SK-N-SH treated with all-trans-retinoic acid at 6 μM for 48 hours (cell line): ENCODE measurements around the gene CEP350.

ENCODE experiments used
- ATAC-seq: fragments of 200-7000 bp; cut with Tn5 transposase; 3 replicates; pipeline ENCODE4 v1.9.1; 2020; ENCODE audit warnings: mild to moderate bottlenecking, moderate library complexity
- ARNTL ChIP-seq: fragments of 450-650 bp; formaldehyde crosslinking; IDR thresholded peaks from 2 replicates; pipeline ENCODE4 v1.5.0; 2020; ENCODE audit warnings: low read depth, mild to moderate bottlenecking, moderate library complexity, borderline replicate concordance
- CSDC2 ChIP-seq: fragments of 250-450 bp; sonication (Bioruptor Pico); IDR thresholded peaks from 2 replicates; pipeline ENCODE4 v1.5.0; 2020; ENCODE audit warnings: mild to moderate bottlenecking, moderate library complexity
- ESRRG ChIP-seq: fragments of 250-450 bp; sonication (Bioruptor Pico); IDR thresholded peaks from 2 replicates; pipeline ENCODE4 v1.6.1; 2021; ENCODE audit warnings: mild to moderate bottlenecking
- GLIS3 ChIP-seq: fragments of 250-450 bp; sonication (Bioruptor Pico); IDR thresholded peaks from 2 replicates; pipeline ENCODE4 v1.5.0; 2020; ENCODE audit warnings: mild to moderate bottlenecking, moderate library complexity
- ISL1 ChIP-seq: fragments of 250-450 bp; sonication (Bioruptor Pico); IDR thresholded peaks from 2 replicates; pipeline ENCODE4 v2.1.2; 2022; ENCODE audit warnings: mild to moderate bottlenecking, moderate library complexity
- PPARA ChIP-seq: fragments of 250-450 bp; sonication (Bioruptor Pico); IDR thresholded peaks from 2 replicates; pipeline ENCODE4 v1.5.0; 2020; ENCODE audit warnings: mild to moderate bottlenecking, borderline replicate concordance
- SNAI2 ChIP-seq: fragments of 250-450 bp; sonication (Bioruptor Pico); IDR thresholded peaks from 2 replicates; pipeline ENCODE4 v1.5.0; 2020; ENCODE audit warnings: mild to moderate bottlenecking, moderate library complexity
- TCF4 ChIP-seq: fragments of 250-450 bp; sonication (Bioruptor Pico); IDR thresholded peaks from 2 replicates; pipeline ENCODE4 v1.8.0; 2021; ENCODE audit warnings: mild to moderate bottlenecking, moderate library complexity, borderline replicate concordance
- TOX ChIP-seq: fragments of 250-450 bp; sonication (Bioruptor Pico); IDR thresholded peaks from 2 replicates; pipeline ENCODE4 v1.8.0; 2021; ENCODE audit warnings: mild to moderate bottlenecking, moderate library complexity, borderline replicate concordance
- ZC3H10 ChIP-seq: fragments of 250-450 bp; sonication (Bioruptor Pico); IDR thresholded peaks from 2 replicates; pipeline ENCODE4 v1.5.1; 2021; ENCODE audit warnings: mild to moderate bottlenecking, moderate library complexity
- ZFP3 ChIP-seq: fragments of 250-450 bp; sonication (Bioruptor Pico); IDR thresholded peaks from 2 replicates; pipeline ENCODE4 v1.5.0; 2020; ENCODE audit warnings: mild to moderate bottlenecking, moderate library complexity
- ZFP30 ChIP-seq: fragments of 450-650 bp; formaldehyde crosslinking; IDR thresholded peaks from 2 replicates; pipeline ENCODE4 v1.5.0; 2022; ENCODE audit warnings: mild to moderate bottlenecking, moderate library complexity
- ZNF565 ChIP-seq: fragments of 450-650 bp; formaldehyde crosslinking; conservative IDR thresholded peaks from 2 replicates; pipeline ENCODE4 v1.5.0; 2020; ENCODE audit warnings: low read depth, mild to moderate bottlenecking, moderate library complexity
- ZNF70 ChIP-seq: fragments of 450-650 bp; formaldehyde crosslinking; IDR thresholded peaks from 2 replicates; pipeline ENCODE4 v1.5.0; 2020; ENCODE audit warnings: mild to moderate bottlenecking, moderate library complexity
- ZNF8 ChIP-seq: fragments of 450-650 bp; formaldehyde crosslinking; IDR thresholded peaks from 2 replicates; pipeline ENCODE4 v1.5.0; 2020; ENCODE audit warnings: mild to moderate bottlenecking, moderate library complexity
- TF ChIP-seq, protein P1 (sequence below): fragments of 250-450 bp; sonication (Bioruptor Pico); IDR thresholded peaks from 2 replicates; pipeline ENCODE4 v1.8.0; 2021; ENCODE audit warnings: low read depth, mild to moderate bottlenecking, moderate library complexity, borderline replicate concordance
- TF ChIP-seq, protein P2 (sequence below): fragments of 250-450 bp; sonication (Bioruptor Pico); IDR thresholded peaks from 2 replicates; pipeline ENCODE4 v1.5.0; 2020; ENCODE audit warnings: mild to moderate bottlenecking, moderate library complexity
- TF ChIP-seq, protein P3 (sequence below): fragments of 250-450 bp; sonication (Bioruptor Pico); IDR thresholded peaks from 2 replicates; pipeline ENCODE4 v1.5.1; 2021; ENCODE audit warnings: mild to moderate bottlenecking, moderate library complexity
- TF ChIP-seq, protein P4 (sequence below): fragments of 250-450 bp; sonication (Bioruptor Pico); IDR thresholded peaks from 2 replicates; pipeline ENCODE4 v1.5.1; 2020; ENCODE audit warnings: low read depth, mild to moderate bottlenecking, moderate library complexity

Gene CEP350

DNA sequence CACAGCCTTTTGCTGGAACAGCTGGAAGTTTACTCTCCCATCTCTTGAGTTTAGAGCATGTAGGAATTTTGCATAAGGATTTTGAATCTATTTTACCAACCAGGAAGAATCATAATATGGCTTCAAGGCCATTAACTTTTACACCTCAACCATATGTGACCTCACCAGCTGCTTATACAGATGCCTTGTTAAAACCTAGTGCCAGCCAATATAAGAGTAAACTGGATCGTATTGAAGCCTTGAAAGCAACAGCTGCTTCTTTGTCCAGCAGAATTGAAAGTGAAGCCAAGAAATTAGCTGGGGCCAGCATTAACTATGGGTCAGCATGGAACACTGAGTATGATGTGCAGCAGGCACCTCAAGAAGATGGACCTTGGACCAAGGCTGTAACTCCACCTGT is 65.4 kb downstream of the CEP350 start:
- TF ChIP-seq CSDC2 (CRISPR knock-in tag) (no peak), ZNF70 (no peak), ZNF565 (CRISPR knock-in tag) (no peak), ZFP30 (CRISPR knock-in tag) (no peak), TCF4 (CRISPR knock-in tag) (no peak), ZFP3 (no peak), SNAI2 (CRISPR knock-in tag) (no peak), GLIS3 (CRISPR knock-in tag) (no peak), PPARA (CRISPR knock-in tag) (no peak), ARNTL (CRISPR knock-in tag) (no peak), ZNF8 (CRISPR knock-in tag) (no peak), ESRRG (CRISPR knock-in tag) (no peak)
- TF ChIP-seq, protein P1, sequence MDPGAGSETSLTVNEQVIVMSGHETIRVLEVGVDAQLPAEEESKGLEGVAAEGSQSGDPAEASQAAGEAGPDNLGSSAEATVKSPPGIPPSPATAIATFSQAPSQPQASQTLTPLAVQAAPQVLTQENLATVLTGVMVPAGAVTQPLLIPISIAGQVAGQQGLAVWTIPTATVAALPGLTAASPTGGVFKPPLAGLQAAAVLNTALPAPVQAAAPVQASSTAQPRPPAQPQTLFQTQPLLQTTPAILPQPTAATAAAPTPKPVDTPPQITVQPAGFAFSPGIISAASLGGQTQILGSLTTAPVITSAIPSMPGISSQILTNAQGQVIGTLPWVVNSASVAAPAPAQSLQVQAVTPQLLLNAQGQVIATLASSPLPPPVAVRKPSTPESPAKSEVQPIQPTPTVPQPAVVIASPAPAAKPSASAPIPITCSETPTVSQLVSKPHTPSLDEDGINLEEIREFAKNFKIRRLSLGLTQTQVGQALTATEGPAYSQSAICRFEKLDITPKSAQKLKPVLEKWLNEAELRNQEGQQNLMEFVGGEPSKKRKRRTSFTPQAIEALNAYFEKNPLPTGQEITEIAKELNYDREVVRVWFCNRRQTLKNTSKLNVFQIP (CRISPR knock-in tag) = no peak
- TF ChIP-seq, protein P2, sequence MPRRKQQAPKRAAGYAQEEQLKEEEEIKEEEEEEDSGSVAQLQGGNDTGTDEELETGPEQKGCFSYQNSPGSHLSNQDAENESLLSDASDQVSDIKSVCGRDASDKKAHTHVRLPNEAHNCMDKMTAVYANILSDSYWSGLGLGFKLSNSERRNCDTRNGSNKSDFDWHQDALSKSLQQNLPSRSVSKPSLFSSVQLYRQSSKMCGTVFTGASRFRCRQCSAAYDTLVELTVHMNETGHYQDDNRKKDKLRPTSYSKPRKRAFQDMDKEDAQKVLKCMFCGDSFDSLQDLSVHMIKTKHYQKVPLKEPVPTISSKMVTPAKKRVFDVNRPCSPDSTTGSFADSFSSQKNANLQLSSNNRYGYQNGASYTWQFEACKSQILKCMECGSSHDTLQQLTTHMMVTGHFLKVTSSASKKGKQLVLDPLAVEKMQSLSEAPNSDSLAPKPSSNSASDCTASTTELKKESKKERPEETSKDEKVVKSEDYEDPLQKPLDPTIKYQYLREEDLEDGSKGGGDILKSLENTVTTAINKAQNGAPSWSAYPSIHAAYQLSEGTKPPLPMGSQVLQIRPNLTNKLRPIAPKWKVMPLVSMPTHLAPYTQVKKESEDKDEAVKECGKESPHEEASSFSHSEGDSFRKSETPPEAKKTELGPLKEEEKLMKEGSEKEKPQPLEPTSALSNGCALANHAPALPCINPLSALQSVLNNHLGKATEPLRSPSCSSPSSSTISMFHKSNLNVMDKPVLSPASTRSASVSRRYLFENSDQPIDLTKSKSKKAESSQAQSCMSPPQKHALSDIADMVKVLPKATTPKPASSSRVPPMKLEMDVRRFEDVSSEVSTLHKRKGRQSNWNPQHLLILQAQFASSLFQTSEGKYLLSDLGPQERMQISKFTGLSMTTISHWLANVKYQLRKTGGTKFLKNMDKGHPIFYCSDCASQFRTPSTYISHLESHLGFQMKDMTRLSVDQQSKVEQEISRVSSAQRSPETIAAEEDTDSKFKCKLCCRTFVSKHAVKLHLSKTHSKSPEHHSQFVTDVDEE (CRISPR knock-in tag) = no peak
- TF ChIP-seq, protein P3, sequence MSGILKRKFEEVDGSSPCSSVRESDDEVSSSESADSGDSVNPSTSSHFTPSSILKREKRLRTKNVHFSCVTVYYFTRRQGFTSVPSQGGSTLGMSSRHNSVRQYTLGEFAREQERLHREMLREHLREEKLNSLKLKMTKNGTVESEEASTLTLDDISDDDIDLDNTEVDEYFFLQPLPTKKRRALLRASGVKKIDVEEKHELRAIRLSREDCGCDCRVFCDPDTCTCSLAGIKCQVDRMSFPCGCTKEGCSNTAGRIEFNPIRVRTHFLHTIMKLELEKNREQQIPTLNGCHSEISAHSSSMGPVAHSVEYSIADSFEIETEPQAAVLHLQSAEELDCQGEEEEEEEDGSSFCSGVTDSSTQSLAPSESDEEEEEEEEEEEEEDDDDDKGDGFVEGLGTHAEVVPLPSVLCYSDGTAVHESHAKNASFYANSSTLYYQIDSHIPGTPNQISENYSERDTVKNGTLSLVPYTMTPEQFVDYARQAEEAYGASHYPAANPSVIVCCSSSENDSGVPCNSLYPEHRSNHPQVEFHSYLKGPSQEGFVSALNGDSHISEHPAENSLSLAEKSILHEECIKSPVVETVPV (CRISPR knock-in tag) = no peak
- TF ChIP-seq, protein P4, sequence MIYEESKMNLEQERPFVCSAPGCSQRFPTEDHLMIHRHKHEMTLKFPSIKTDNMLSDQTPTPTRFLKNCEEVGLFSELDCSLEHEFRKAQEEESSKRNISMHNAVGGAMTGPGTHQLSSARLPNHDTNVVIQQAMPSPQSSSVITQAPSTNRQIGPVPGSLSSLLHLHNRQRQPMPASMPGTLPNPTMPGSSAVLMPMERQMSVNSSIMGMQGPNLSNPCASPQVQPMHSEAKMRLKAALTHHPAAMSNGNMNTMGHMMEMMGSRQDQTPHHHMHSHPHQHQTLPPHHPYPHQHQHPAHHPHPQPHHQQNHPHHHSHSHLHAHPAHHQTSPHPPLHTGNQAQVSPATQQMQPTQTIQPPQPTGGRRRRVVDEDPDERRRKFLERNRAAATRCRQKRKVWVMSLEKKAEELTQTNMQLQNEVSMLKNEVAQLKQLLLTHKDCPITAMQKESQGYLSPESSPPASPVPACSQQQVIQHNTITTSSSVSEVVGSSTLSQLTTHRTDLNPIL (CRISPR knock-in tag) = no peak
- ATAC-seq = no peak

DNA sequence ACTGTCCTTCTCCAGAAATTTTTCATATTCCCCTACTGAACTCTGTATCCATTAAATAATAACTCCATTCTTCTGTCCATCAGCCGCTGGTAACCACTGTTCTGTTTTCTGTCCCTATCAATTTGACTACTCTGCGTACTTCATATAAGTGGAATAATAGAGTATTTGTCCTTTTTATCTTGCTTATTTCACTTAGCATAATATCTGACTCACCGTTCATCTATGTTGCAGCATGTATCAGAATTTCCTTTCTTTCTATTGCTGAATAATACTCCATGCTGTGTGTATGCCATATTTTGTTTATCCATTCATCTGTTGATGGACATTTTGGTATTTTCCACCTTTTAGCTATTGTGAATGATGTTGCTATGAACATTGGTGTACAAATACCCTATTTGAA is 71.9 kb downstream of the CEP350 start:
- ATAC-seq = peak; percentile 82
- TF ChIP-seq ZC3H10 (CRISPR knock-in tag) (peak; percentile 81), TOX (peak; percentile 78; the same call in 1 of the 2 replicates), GLIS3 (CRISPR knock-in tag) (no peak), ISL1 (CRISPR knock-in tag) (peak; percentile 96)
- TF ChIP-seq, protein P3 (CRISPR knock-in tag) = no peak
- TF ChIP-seq, protein P4 (CRISPR knock-in tag) = no peak

DNA sequence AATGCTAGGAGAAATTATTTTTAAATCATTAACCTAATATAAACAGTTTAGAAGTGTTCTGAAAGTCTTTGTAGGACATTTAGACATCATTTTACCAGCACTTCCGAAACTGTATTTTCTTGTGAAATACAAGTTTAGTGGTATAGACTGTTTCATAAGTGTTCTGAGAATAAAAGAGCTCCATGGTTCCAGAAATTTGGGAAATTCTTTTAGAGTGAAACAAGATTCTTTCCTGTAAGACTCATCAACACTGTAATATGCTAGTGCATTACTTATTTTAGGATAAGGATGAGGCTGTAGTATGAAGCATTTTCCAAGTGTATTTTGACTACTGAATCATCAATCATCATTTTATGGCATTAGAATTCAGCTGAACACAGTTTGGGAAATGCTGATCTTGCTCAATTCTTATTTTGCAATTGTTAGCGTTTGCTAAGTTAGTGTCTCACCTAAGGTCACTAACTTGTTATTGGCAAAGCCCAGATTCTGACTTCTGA is 73.4 kb downstream of the CEP350 start:
- TF ChIP-seq ISL1 (CRISPR knock-in tag) = peak; percentile 71
- TF ChIP-seq, protein P2 (CRISPR knock-in tag) = no peak
- TF ChIP-seq, all 23 proteins: peak for 1
- peak; percentile 71 for ATAC-seq
